Fibroblast of skin of abdomen (primary cell): ENCODE data around the gene ALAS1. TPM values are rescaled to one million over a fixed set of nuclear protein-coding genes. Genes with fewer than 3 reads are reported as not detected.
"Not testable (repeated sequence)": the region's sequence is repeated elsewhere in the genome, so short reads cannot be mapped to it uniquely, and the experiment has no call there.

Experiments
- DNase-seq: peaks from one replicate; pipeline ENCODE4 v3.0.0-alpha.2; 2013
- polyA plus RNA-seq, 2 experiments: library from polyadenylated mRNA; unstranded; fragments of 120-200 nt; gene quantifications; one replicate each; pipeline ENCODE4 v1.2.1, GENCODE V29; 2013; ENCODE audit not compliant: insufficient read length in 2 of 2

The ALAS1 gene
- 29.2 TPM for polyA plus RNA-seq (2013, experiment 1 of 2; ENCODE audit: insufficient read length)
- 31.1 TPM for polyA plus RNA-seq (2013, experiment 2 of 2; ENCODE audit: insufficient read length)

- peak; percentile 87 for DNase-seq
Observed at GRCh38 chr3:52197842-52198625, at the start of gene ALAS1. TSS of gene ALAS1 (plus strand) at chr3:52198160. CDS start at chr3:52199242, 1,082 bp downstream.

GRCh38 chr3:52149021-52149420 is 48.9 kb upstream of the ALAS1 start:
- no peak for DNase-seq

- no peak for DNase-seq
Observed at GRCh38 chr3:52149726-52150125, 48.2 kb upstream of the ALAS1 start.

- DNase-seq, result no peak
Observed at GRCh38 chr3:52150357-52150756, 47.6 kb upstream of the ALAS1 start.

- no peak for DNase-seq
Observed at GRCh38 chr3:52150860-52151259, 47.1 kb upstream of the ALAS1 start.

- not testable (repeated sequence) for DNase-seq
Observed at GRCh38 chr3:52151991-52152390, 46.0 kb upstream of the ALAS1 start.

- no peak for DNase-seq
Observed at GRCh38 chr3:52153389-52154096, 44.4 kb upstream of the ALAS1 start.

GRCh38 chr3:52154135-52155094 is 43.5 kb upstream of the ALAS1 start, which contains the start of gene POC1A:
TSS of gene POC1A (minus strand) at chr3:52154423. CDS start at chr3:52154372, 51 bp downstream.
- DNase-seq, result peak; percentile 99

GRCh38 chr3:52155912-52156311 is 42.0 kb upstream of the ALAS1 start:
- DNase-seq, result no peak

GRCh38 chr3:52159503-52159902 is 38.5 kb upstream of the ALAS1 start:
- DNase-seq, result no peak

GRCh38 chr3:52162250-52162872 is 35.6 kb upstream of the ALAS1 start:
- no peak for DNase-seq

GRCh38 chr3:52167240-52167639 is 30.7 kb upstream of the ALAS1 start:
- no peak for DNase-seq

- not testable (repeated sequence) for DNase-seq
Observed at GRCh38 chr3:52170217-52170616, 27.7 kb upstream of the ALAS1 start.

- DNase-seq, result peak; percentile 20
Observed at GRCh38 chr3:52171514-52172261, 26.3 kb upstream of the ALAS1 start.

GRCh38 chr3:52172262-52172757 is 25.6 kb upstream of the ALAS1 start:
- DNase-seq, result no peak

GRCh38 chr3:52173101-52173500 is 24.9 kb upstream of the ALAS1 start:
- DNase-seq, result no peak

- no peak for DNase-seq
Observed at GRCh38 chr3:52174896-52175295, 23.1 kb upstream of the ALAS1 start.

- no peak for DNase-seq
Observed at GRCh38 chr3:52175416-52176179, 22.4 kb upstream of the ALAS1 start.

- no peak for DNase-seq
Observed at GRCh38 chr3:52176180-52176752, 21.7 kb upstream of the ALAS1 start.
